GM15510 (cell line): ENCODE measurements around the gene JAKMIP1.

ENCODE experiments used
- POLR2A ChIP-seq: IDR thresholded peaks from 3 replicates; pipeline ENCODE4 v1.6.1; 2011; ENCODE audit warnings: borderline replicate concordance; ENCODE audit not compliant: insufficient read length; ENCODE audit errors: extremely low read depth

Gene JAKMIP1

DNA sequence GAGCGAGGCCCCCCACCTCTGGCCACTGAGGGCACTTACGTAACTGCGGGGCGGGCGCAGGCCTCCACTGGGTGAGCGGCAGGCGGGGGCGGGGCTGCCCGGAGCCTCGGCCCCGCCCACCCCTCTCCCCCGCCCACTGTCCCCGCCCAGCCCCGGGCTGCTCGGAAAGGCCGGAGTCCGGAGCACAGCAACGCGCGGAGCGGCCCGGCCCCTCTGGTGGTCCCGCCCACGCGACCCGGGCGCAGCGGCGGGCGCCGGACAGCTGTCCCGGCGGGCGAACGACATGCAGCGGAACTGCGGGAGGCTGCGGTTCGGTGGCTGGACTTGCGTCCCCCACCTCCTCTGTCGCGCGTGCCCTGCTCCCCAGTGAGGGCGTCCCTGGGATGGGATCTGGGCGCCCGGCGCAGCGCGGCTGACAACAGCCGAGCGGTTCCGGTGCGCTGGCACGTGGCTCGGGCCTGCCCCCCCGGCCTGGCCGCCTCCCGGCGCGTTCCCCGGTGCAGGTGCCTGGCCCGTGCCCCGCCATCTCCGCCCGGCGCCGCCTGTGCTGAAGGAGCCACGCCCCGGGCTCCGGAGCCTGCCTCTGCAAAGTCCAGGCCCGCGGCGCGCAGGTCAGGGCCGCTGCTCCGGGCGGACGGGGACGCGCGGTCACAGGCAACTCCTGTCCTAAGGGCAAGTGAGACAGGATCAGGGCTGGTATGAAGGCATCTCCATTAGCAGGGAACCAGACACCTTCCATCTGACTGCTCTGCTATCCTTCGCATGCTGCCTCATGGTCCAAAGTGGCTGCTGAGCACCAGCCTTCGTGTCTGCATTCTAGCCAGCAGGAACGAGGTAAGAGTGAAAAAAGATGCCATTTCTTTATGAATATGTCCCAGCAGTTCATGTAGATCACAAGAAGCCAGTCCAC is 21.8 kb upstream of the JAKMIP1 start:
- TF ChIP-seq POLR2A, result no peak

DNA sequence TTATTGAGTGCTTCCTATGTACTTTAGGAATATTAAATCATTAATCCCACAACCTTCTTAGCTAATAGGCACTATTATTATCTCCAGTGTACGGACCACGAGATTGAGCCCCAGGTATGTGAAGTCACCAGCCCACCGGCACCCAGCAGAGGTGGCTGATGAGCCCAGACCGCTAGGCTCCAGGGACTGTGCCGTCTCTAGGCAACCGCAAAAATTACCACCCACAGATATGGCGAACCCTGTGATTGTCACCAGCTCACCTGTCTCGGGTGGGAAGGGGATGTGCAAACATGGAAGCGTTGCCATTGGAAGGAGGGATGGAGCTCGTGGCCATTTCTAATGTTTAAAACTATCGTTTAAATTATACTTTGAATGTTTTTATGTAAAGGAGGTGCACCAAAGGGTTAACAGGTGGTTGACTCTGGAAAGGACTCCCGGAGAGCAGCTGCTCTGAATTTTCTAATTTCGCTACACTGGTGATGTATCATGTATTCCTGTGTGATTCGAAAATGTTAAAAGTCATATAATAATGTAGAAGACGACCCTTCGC is 21.0 kb upstream of the JAKMIP1 start:
- TF ChIP-seq POLR2A, result no peak

DNA sequence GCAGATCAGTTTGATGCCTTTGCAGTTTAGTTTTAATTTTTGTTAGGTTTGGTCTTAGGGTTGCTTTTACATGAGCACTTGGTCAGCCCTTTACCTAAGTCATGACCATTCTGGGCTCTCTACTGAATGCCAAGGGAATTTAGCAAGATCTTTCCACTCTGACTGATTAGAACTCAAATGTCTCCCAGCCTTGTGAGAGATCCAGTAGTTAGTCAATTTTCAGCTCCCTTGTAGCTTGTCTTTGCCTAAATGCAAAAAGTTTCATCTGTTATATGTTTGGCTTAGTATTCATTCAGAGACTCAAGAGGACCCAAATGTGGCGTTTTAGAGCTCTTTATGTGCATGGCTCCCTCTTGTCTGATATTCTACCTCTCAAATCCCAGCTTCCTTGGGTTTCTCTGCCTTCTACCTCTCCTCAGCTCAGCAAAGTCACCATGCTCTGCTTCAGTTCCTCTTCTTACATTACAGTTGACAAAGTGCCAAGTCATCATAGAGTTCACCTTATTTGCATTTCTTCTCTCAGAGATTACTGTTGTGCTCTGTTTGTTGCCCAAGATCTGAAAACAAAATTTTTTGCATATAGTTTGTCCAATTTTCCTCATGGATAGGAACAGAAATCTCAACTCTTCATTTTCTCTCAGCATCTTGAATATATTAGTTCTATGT is 17.5 kb upstream of the JAKMIP1 start:
- no peak for TF ChIP-seq POLR2A

DNA sequence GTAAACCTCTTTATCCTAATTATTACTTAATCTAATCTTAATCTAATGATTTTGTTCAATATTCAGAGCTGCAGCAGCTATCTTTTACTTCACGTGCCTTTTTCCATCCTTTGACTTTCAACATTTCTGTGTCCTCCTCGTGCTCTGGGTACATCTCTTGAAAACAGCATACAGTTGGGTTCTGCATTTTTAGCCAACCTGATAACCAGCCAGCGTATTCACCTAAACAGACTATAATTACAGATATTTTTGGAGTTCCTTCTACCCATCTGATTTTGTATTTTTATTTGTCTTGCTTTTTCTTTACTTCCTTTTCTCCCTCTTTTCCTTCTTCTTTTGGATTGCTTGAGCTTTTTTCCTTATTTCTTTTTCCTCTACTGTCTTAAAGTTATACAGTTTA is 16.2 kb upstream of the JAKMIP1 start:
- TF ChIP-seq POLR2A, result no peak

DNA sequence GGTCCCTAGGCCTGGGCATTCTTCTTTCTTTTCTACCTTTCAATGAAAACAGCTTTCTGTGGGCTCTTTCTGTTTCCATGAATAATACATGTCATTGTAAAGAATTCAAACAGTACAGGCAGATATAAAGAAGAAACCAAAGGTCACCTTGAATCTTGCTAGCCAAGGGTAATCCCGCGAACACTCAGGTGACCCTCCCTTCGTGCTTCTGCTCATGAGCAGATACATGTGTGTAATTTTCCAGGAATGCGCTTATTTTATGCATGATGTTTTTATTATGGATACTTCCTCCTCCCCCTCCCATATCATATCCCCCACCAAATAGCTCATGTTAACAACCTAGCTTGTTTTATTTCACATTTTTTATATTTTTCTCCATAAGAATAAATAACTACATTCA is 9.6 kb upstream of the JAKMIP1 start:
- no peak for TF ChIP-seq POLR2A

DNA sequence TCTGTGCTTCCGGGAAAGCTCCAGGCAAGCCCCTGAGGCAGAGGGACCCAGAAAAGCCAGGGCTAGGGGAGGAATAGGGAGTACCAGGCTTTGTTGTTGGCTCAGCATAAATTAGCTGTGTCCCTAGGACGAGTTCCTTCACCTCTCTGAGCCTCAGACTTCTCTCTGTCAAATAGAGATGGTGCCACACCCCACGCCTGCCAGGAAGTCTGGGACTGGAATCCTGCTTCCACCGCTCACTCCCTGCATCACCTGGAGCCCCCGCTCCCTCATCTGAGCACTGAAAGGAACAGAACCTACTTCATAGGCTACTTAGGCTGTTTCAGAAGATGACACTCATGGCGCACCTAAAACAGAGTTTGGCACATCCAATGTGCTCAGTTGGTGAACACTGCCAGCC is 8.1 kb upstream of the JAKMIP1 start:
- TF ChIP-seq POLR2A, result no peak

DNA sequence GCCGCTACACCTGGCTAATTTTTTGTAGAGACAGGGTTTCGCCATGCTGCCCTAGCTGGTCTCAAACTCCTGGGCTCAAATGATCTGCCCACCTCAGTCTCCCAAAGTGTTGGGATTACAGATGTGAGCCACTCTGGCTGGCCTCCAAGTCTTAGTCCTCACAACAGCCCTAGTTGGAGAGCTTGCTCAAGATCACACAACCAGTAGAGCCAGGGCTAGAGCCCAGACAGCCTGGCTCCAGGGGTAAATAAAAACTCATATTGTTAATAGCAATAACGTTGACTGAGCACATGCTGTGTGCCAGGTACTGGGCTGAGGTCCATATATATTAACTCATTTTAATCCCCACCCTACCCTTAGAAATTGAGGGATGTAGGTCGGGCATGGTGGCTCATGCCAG is 7.3 kb upstream of the JAKMIP1 start:
- no peak for TF ChIP-seq POLR2A

DNA sequence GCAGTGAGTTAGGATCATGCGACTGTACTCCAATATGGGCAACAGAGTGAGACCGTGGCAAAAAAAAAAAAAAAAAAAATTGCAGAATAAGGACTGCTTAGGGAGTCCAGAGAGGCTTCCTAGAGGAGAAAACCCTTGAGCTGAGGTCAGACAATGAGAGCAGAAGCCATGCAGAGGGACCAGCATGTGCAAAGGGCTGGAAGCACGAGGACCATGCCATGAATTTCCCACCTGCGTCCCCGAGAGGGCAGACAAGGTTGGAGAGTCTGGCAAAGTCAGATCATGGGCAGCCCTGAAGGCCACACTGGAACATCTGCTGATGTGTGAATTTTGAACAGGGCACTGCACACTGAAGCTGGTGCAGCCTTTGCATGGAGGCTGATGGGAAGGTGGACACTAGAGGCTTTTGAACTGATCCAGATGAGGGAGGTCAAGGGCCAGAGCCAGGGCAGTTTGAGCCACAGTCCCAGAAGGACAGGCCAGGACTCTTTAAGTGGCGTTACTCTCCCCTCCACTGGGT is 6.5 kb upstream of the JAKMIP1 start:
- TF ChIP-seq POLR2A, result no peak

DNA sequence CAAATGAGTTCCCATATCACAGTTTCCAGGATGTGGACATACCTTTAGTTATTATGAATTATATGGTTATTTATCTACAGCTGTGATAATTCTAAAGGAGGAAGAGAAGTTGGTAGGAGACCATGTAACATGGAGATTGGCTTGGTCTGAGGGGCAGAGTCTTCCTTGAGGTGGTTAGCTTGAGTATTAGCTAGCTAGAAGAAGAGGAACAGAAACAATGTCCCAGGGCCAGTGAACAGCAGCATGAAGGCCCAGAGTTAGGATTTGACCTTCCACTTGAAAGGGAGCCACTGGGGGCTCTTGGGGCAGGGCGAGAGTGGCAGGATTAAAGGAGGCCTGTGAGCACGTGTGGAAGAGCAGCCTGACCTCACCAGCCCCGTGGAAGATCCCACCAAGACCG is 5.6 kb upstream of the JAKMIP1 start:
- no peak for TF ChIP-seq POLR2A

DNA sequence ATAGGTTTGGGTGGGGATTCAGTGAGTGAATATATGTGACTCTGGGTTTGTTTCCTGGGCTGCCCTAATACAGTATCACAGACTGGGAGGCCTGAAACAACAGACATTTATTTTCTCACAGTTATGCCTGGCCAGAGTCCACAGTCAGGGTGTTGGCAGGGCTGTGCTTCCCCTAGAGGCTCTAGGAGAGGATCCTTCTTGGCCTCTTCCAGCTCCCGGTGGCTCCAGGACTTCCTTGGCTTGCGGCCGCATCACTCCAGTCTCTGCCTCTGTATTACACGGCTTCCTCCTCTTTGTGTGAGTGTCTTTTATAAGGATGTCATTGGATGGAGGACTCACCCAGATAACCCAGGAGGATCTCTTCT is 5.2 kb upstream of the JAKMIP1 start:
- TF ChIP-seq POLR2A, result no peak

DNA sequence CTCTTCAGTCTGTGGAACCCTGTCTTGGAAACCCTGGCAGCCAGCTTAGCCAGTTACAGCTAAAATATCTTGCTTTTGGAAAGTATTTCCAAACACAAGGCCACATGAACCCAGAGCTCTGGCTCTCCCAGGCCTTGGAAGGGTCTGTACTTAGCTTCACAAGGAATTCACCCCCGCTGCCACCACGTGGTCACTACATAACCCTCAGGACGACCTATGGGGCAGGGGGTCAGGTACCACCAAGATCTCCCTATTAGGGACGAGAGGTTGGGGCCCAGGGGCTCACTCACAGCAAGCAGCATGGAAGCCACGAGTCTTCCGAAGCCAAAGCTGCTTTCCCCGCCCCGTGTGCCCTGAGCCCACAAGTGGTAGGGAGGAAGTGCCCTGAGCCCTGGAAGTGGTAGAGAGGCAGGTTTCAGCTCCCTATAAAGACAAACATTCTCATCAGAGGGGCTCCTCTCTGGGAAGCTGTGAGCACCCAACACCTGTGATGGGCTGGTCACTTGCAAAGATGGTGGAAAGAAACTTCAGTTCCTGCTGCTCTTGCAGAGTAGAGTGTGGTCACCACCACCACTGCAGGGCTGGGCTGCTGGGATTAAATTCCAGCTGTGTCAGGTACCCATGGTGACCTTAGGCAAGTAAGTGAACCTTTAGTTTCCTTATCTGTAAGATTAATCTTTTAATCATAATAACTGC is 4.7 kb upstream of the JAKMIP1 start:
- no peak for TF ChIP-seq POLR2A

DNA sequence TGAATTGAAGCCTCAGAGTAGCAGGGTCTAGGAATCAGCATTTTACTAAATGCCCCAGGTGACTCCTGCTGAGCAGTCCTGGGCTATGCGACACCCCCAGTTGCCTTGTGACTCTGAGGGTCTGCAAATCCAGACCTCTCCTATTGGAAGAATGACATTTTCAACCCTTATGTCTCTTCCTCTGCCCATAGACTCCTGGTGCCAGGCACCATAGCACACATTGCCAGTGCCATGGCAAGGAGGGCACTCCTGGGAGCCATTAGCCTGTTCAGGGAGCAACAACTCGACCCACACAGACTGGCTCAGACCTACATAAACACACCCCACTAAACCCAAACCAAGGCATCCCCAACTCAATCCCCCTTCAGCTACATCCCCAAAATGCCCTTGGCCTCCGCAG is 3.7 kb upstream of the JAKMIP1 start:
- TF ChIP-seq POLR2A, result no peak

DNA sequence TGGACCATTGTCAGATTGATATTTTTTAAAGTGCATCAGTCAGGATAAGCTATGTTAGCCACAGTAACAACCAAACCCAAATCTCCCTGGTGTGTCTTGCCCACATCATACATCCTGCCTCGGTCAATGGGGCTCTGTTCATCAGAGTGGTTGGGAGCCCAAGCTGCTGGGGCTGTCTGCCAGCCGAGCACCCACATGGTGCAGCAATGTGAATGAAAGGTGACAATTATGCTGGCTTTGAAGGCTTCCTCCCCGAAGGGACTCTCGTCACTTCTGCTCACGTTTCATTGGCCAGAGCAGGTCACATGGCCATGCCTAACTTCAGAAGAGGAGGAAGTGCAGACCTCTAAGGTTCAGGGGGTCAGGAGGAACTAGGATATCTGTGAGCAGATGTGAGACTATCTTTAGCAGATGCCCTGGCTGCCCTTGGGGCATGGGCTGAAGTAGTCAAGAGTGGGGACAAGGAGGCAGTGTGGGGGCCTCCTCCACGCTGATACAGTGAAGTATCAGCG is 1.3 kb upstream of the JAKMIP1 start:
- peak; percentile 43 for TF ChIP-seq POLR2A

DNA sequence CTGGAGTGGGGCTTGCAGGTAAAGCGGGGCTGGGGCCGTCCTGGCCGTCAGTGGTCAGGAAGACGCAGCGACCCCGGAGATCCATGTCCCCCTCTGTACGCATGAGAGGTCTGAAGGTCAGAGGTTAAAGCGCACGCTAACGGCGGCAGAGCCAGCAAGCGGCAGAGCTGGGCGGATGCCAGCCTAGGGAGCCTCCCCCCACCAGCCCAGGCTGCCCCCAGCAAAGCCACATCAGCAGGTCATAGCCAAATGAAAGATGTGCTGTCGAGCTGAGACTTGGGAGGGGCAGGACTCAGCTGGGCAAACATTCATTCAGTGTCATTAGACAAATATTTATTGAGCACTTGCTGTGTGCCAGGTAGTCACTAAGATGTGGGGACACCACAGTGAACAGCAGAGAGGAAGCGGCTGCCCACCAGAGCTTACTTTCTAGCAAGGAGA is 593 bp upstream of the JAKMIP1 start:
- TF ChIP-seq POLR2A, result no peak
